GM23338 (cell line): ENCODE data around the gene CXCL9. TPM values are rescaled to one million over a fixed set of nuclear protein-coding genes. Genes with fewer than 3 reads are reported as not detected.
"Not testable (repeated sequence)": the region's sequence is repeated elsewhere in the genome, so short reads cannot be mapped to it uniquely, and the experiment has no call there.

Source experiments
- ATAC-seq: fragments of 200-7000 bp; cut with Tn5 transposase; 3 replicates; pipeline ENCODE4 v1.9.1; 2020
- DNase-seq: peaks from one replicate; pipeline ENCODE4 v3.0.0-alpha.2; 2015; ENCODE audit warnings: low spot score
- H2AFZ ChIP-seq: fragments of 200-600 bp; sonication (generic); 2 replicates; pipeline ENCODE4 v1.8.0; 2016; ENCODE audit warnings: antibody characterized with exemption, mild to moderate bottlenecking, moderate library complexity
- H3F3A ChIP-seq: fragments of 200-600 bp; sonication (generic); replicated peaks from 2 replicates; pipeline ENCODE4 v1.8.0; 2017; ENCODE audit warnings: antibody characterized with exemption, mixed run types, low read depth
- H3K27ac ChIP-seq: fragments of 200-600 bp; sonication (generic); 2 replicates; pipeline ENCODE4 v1.6.1; 2016; ENCODE audit warnings: low read depth
- H3K27me3 ChIP-seq: fragments of 200-600 bp; sonication (generic); 2 replicates; pipeline ENCODE4 v1.8.0; 2016; ENCODE audit warnings: mild to moderate bottlenecking, mixed run types, moderate library complexity; ENCODE audit not compliant: insufficient read depth
- H3K36me3 ChIP-seq: fragments of 200-600 bp; sonication (generic); 2 replicates; pipeline ENCODE4 v1.8.0; 2016; ENCODE audit warnings: mild to moderate bottlenecking; ENCODE audit not compliant: insufficient read depth
- H3K4me1 ChIP-seq: fragments of 200-600 bp; sonication (generic); 2 replicates; pipeline ENCODE4 v1.8.0; 2016; ENCODE audit warnings: mild to moderate bottlenecking, moderate library complexity; ENCODE audit not compliant: insufficient read depth
- H3K4me2 ChIP-seq: fragments of 200-600 bp; sonication (generic); 2 replicates; pipeline ENCODE4 v1.7.1; 2017; ENCODE audit warnings: mixed run types
- H3K4me3 ChIP-seq: fragments of 200-600 bp; sonication (generic); 2 replicates; pipeline ENCODE4 v1.6.1; 2016; ENCODE audit warnings: mixed run types
- H3K79me2 ChIP-seq: fragments of 200-600 bp; sonication (generic); replicated peaks from 2 replicates; pipeline ENCODE4 v1.8.0; 2017; ENCODE audit warnings: mild to moderate bottlenecking; ENCODE audit not compliant: insufficient read depth
- H3K9me2 ChIP-seq: fragments of 200-600 bp; sonication (generic); 2 replicates; pipeline ENCODE4 v1.8.0; 2017; ENCODE audit not compliant: insufficient read depth
- H4K20me1 ChIP-seq: fragments of 200-600 bp; sonication (generic); replicated peaks from 2 replicates; pipeline ENCODE4 v1.8.0; 2017; ENCODE audit warnings: mild to moderate bottlenecking; ENCODE audit not compliant: insufficient read depth
- H3K27ac Mint-ChIP-seq: 2 replicates; pipeline ENCODE4 v1.8.0; 2020; ENCODE audit warnings: inconsistent platforms, mild to moderate bottlenecking, moderate library complexity, mixed read lengths
- H3K27me3 Mint-ChIP-seq: 3 replicates; pipeline ENCODE4 v1.8.0; 2022; ENCODE audit warnings: low read depth, mild to moderate bottlenecking, moderate library complexity, mixed read lengths, inconsistent platforms; ENCODE audit not compliant: insufficient read depth, poor library complexity
- H3K36me3 Mint-ChIP-seq: 3 replicates; pipeline ENCODE4 v1.8.0; 2021; ENCODE audit warnings: low read depth, mild to moderate bottlenecking, inconsistent platforms, moderate library complexity, mixed read lengths
- H3K4me1 Mint-ChIP-seq: 3 replicates; pipeline ENCODE4 v1.8.0; 2020; ENCODE audit warnings: mild to moderate bottlenecking, inconsistent platforms, mixed read lengths
- H3K4me3 Mint-ChIP-seq: 3 replicates; pipeline ENCODE4 v1.8.0; 2021; ENCODE audit warnings: moderate library complexity, mild to moderate bottlenecking, inconsistent platforms, mixed read lengths
- H3K9me3 Mint-ChIP-seq: 3 replicates; pipeline ENCODE4 v1.8.0; 2020; ENCODE audit warnings: moderate library complexity, mild to moderate bottlenecking, inconsistent platforms, mixed read lengths
- CREB1 ChIP-seq: fragments of 250-450 bp; sonication (Bioruptor Pico); IDR thresholded peaks from 2 replicates; pipeline ENCODE4 v1.5.0; 2020; ENCODE audit warnings: low read depth, mild to moderate bottlenecking, moderate library complexity
- CTCF ChIP-seq, 2 experiments: fragments of 200-600 bp in 1 of 2; sonication (generic) in 1 of 2; conservative IDR thresholded peaks; 2 replicates each; pipeline versions ENCODE4 v1.5.1 to v1.6.1; 2016 to 2017; ENCODE audit warnings: antibody characterized with exemption in 2 of 2, low read depth in 2 of 2, mild to moderate bottlenecking in 2 of 2, moderate library complexity in 1 of 2
- EZH2phosphoT487 ChIP-seq: fragments of 200-600 bp; sonication (generic); IDR thresholded peaks from one replicate; pipeline ENCODE4 v1.8.1; 2018; ENCODE audit warnings: antibody characterized with exemption; ENCODE audit not compliant: unreplicated experiment
- REST ChIP-seq: IDR thresholded peaks from one replicate; pipeline ENCODE4 v1.6.1; 2018; ENCODE audit warnings: antibody characterized with exemption; ENCODE audit not compliant: unreplicated experiment
- STAT1 ChIP-seq: IDR thresholded peaks from one replicate; pipeline ENCODE4 v1.6.1; 2016; ENCODE audit warnings: antibody characterized with exemption; ENCODE audit not compliant: unreplicated experiment
- ZNF114 ChIP-seq: fragments of 250-450 bp; sonication (Bioruptor Pico); IDR thresholded peaks from 2 replicates; pipeline ENCODE4 v1.5.0; 2020; ENCODE audit warnings: mild to moderate bottlenecking, moderate library complexity
- ZNF462 ChIP-seq: fragments of 250-450 bp; sonication (Bioruptor Pico); IDR thresholded peaks from 2 replicates; pipeline ENCODE4 v1.5.0; 2020; ENCODE audit warnings: mild to moderate bottlenecking, moderate library complexity
- polyA plus RNA-seq: library from polyadenylated mRNA; unstranded; fragments of >200 nt; fragmentation: Nextera tagmentation; extraction: Ambion mirVana; gene quantifications from 2 replicates; pipeline ENCODE4 v1.2.1, GENCODE V29; 2016
- total RNA-seq: library from RNA; depleted of rRNA; stranded (reverse); fragments of >200 nt; shearing (Covaris generic); gene quantifications from 2 replicates; pipeline ENCODE4 v1.2.3, GENCODE V29; 2014

Gene CXCL9
- total and polyA plus RNA-seq, 2 experiments from 2014 or later = not detected

GRCh38 chr4:76000279-76000678, 7.0 kb downstream of the CXCL9 start:
- ATAC-seq (no peak), DNase-seq (no peak)
- Histone ChIP-seq H2AFZ (no peak overlapping the region), H3K27ac (no peak overlapping the region), H3K4me1 (no peaks in the 10 kb centered on the region), H3K4me2 (no peak overlapping the region), H3K4me3 (no peak overlapping the region), H3K9me2 (peaks cover 9% of the 10 kb centered on the region; the same call in 1 of the 2 replicates), H3K79me2 (no peaks in the 10 kb centered on the region), H3K27me3 (no peaks in the 10 kb centered on the region), H3F3A (no peaks in the 10 kb centered on the region), H3K36me3 (no peaks in the 10 kb centered on the region), H4K20me1 (no peaks in the 10 kb centered on the region)
- H3K27me3 Mint-ChIP-seq = peaks cover 6% of the 10 kb centered on the region
- TF ChIP-seq STAT1 (no peak), ZNF462 (CRISPR knock-in tag) (no peak), REST (no peak), CREB1 (CRISPR knock-in tag) (no peak), CTCF (conservative IDR thresholded peaks at IDR 0.05; ENCODE audit: low read depth in 2 of 2) (no peak), EZH2phosphoT487 (no peak), ZNF114 (CRISPR knock-in tag) (no peak)
- H3K27ac Mint-ChIP-seq = no peak overlapping the region
- no peaks in the 10 kb centered on the region for H3K4me1 Mint-ChIP-seq
- H3K9me3 Mint-ChIP-seq = no peaks in the 10 kb centered on the region
- no peaks in the 10 kb centered on the region for H3K36me3 Mint-ChIP-seq
- H3K4me3 Mint-ChIP-seq = no peak overlapping the region

GRCh38 chr4:75998525-75999147, 8.7 kb downstream of the CXCL9 start:
- H3K4me1 ChIP-seq, H3K4me2 ChIP-seq, H3K36me3 ChIP-seq, H3K4me3 Mint-ChIP-seq, H3K36me3 Mint-ChIP-seq, H3K27me3 ChIP-seq, H3K9me2 ChIP-seq, DNase-seq, H3K4me3 ChIP-seq, H2AFZ ChIP-seq, H3K27me3 Mint-ChIP-seq, ATAC-seq, H3K4me1 Mint-ChIP-seq, H4K20me1 ChIP-seq, H3F3A ChIP-seq, H3K27ac Mint-ChIP-seq, H3K9me3 Mint-ChIP-seq, H3K27ac ChIP-seq, H3K79me2 ChIP-seq: not testable (repeated sequence)
